Memory B cell (primary cell): Measurements from ENCODE around the gene IL1B.

ENCODE experiments used
- ATAC-seq: fragments of 150-1000 bp; cut with Tn5 transposase; 2 replicates; pipeline ENCODE4 v1.10.0; 2021; ENCODE audit warnings: low read depth, mild to moderate bottlenecking, moderate library complexity
- DNase-seq, 2 donors: peaks; one replicate each; pipeline ENCODE4 v3.0.0; 2022; ENCODE audit warnings: low spot score in 2 of 2
- H3K27ac Mint-ChIP-seq: one replicate; pipeline ENCODE4 v1.8.0; 2022; ENCODE audit warnings: mild to moderate bottlenecking, moderate library complexity, mixed read lengths
- H3K27me3 Mint-ChIP-seq: one replicate; pipeline ENCODE4 v1.8.0; 2022; ENCODE audit warnings: mixed read lengths
- H3K36me3 Mint-ChIP-seq: one replicate; pipeline ENCODE4 v1.8.0; 2022; ENCODE audit warnings: mild to moderate bottlenecking, mixed read lengths
- H3K4me1 Mint-ChIP-seq: one replicate; pipeline ENCODE4 v1.8.0; 2022; ENCODE audit warnings: mixed read lengths
- H3K4me3 Mint-ChIP-seq: one replicate; pipeline ENCODE4 v1.8.0; 2022; ENCODE audit warnings: mild to moderate bottlenecking, moderate library complexity, mixed read lengths
- H3K9me3 Mint-ChIP-seq: one replicate; pipeline ENCODE4 v1.8.0; 2022; ENCODE audit warnings: mixed read lengths

Gene IL1B

GRCh38 chr2:112836695-112837117, at the start of gene IL1B:
IL1B (minus strand) TSS chr2:112836779; CDS start chr2:112836229, 550 bp downstream.
- ATAC-seq (peak; percentile 48), DNase-seq (no peak)
- Mint-ChIP-seq H3K4me3 (peak within 1 kb of the TSS; percentile 7), H3K27me3 (no peaks in the 10 kb centered on the region), H3K36me3 (no peaks in the 10 kb centered on the region), H3K27ac (peak within 1 kb of the TSS; percentile 37), H3K9me3 (no peaks in the 10 kb centered on the region), H3K4me1 (peaks cover 39% of the 10 kb centered on the region)

- no peaks in the 10 kb centered on the region for H3K9me3 Mint-ChIP-seq
Observed at GRCh38 chr2:112886291-112886690, 49.7 kb upstream of the IL1B start.

GRCh38 chr2:112885506-112885902, 48.9 kb upstream of the IL1B start:
- H3K9me3 Mint-ChIP-seq, result no peaks in the 10 kb centered on the region
- H3K27ac Mint-ChIP-seq, result no peak overlapping the region
- no peak overlapping the region for H3K4me3 Mint-ChIP-seq
- no peak for DNase-seq
- H3K27me3 Mint-ChIP-seq, result no peaks in the 10 kb centered on the region
- H3K4me1 Mint-ChIP-seq, result peaks cover 12% of the 10 kb centered on the region
- no peaks in the 10 kb centered on the region for H3K36me3 Mint-ChIP-seq
- ATAC-seq, result no peak

More at GRCh38 chr2:112886291-112886690, 49.7 kb upstream of the IL1B start:
- ATAC-seq (no peak), DNase-seq (no peak)
- peaks cover 4% of the 10 kb centered on the region for H3K4me1 Mint-ChIP-seq
- no peak overlapping the region for H3K27ac Mint-ChIP-seq
- H3K27me3 Mint-ChIP-seq, result no peaks in the 10 kb centered on the region
- no peaks in the 10 kb centered on the region for H3K36me3 Mint-ChIP-seq
- H3K4me3 Mint-ChIP-seq, result no peak overlapping the region

- no peak overlapping the region for H3K4me3 Mint-ChIP-seq
Observed at GRCh38 chr2:112884869-112885505, 48.4 kb upstream of the IL1B start.

GRCh38 chr2:112883669-112884068, 47.1 kb upstream of the IL1B start:
- Mint-ChIP-seq H3K4me1 (peaks cover 26% of the 10 kb centered on the region), H3K27ac (no peak overlapping the region), H3K27me3 (no peaks in the 10 kb centered on the region), H3K4me3 (no peak overlapping the region), H3K36me3 (no peaks in the 10 kb centered on the region), H3K9me3 (no peaks in the 10 kb centered on the region)
- DNase-seq (no peak), ATAC-seq (no peak)

More at GRCh38 chr2:112884869-112885505, 48.4 kb upstream of the IL1B start:
- H3K9me3 Mint-ChIP-seq, result no peaks in the 10 kb centered on the region
- DNase-seq (peak; percentile 70 to 71), ATAC-seq (peak; percentile 84)
- H3K4me1 Mint-ChIP-seq, result peaks cover 17% of the 10 kb centered on the region
- H3K27ac Mint-ChIP-seq, result no peak overlapping the region
- no peaks in the 10 kb centered on the region for H3K27me3 Mint-ChIP-seq
- no peaks in the 10 kb centered on the region for H3K36me3 Mint-ChIP-seq

GRCh38 chr2:112881217-112881985, 44.8 kb upstream of the IL1B start:
- no peak for DNase-seq
- H3K4me1 Mint-ChIP-seq, result peaks cover 26% of the 10 kb centered on the region
- H3K36me3 Mint-ChIP-seq, result no peaks in the 10 kb centered on the region
- H3K27ac Mint-ChIP-seq, result peak overlapping the region; percentile 75
- H3K9me3 Mint-ChIP-seq, result no peaks in the 10 kb centered on the region
- H3K27me3 Mint-ChIP-seq, result no peaks in the 10 kb centered on the region
- H3K4me3 Mint-ChIP-seq, result no peak overlapping the region
- ATAC-seq, result peak; percentile 51

GRCh38 chr2:112880696-112881095, 44.1 kb upstream of the IL1B start:
- Mint-ChIP-seq H3K4me3 (peak overlapping the region; percentile 28), H3K4me1 (peaks cover 26% of the 10 kb centered on the region), H3K36me3 (no peaks in the 10 kb centered on the region), H3K27ac (peak overlapping the region; percentile 75), H3K9me3 (no peaks in the 10 kb centered on the region), H3K27me3 (no peaks in the 10 kb centered on the region)
- no peak for ATAC-seq
- DNase-seq, result no peak

- ATAC-seq, result no peak
- Mint-ChIP-seq H3K27me3 (no peaks in the 10 kb centered on the region), H3K27ac (peak overlapping the region; percentile 75), H3K4me3 (peak overlapping the region; percentile 28), H3K9me3 (no peaks in the 10 kb centered on the region), H3K4me1 (peaks cover 26% of the 10 kb centered on the region), H3K36me3 (no peaks in the 10 kb centered on the region)
- DNase-seq, result no peak
Observed at GRCh38 chr2:112880091-112880531, 43.5 kb upstream of the IL1B start.

- no peak overlapping the region for H3K4me3 Mint-ChIP-seq
- DNase-seq (no peak), ATAC-seq (no peak)
- H3K27ac Mint-ChIP-seq, result peak overlapping the region; percentile 75
- no peaks in the 10 kb centered on the region for H3K9me3 Mint-ChIP-seq
- H3K27me3 Mint-ChIP-seq, result no peaks in the 10 kb centered on the region
- no peaks in the 10 kb centered on the region for H3K36me3 Mint-ChIP-seq
- peaks cover 26% of the 10 kb centered on the region for H3K4me1 Mint-ChIP-seq
Observed at GRCh38 chr2:112879491-112880041, 43.0 kb upstream of the IL1B start.

GRCh38 chr2:112877423-112877822, 40.8 kb upstream of the IL1B start:
- no peak for DNase-seq
- H3K27ac Mint-ChIP-seq, result no peak overlapping the region
- no peaks in the 10 kb centered on the region for H3K27me3 Mint-ChIP-seq
- peaks cover 26% of the 10 kb centered on the region for H3K4me1 Mint-ChIP-seq
- ATAC-seq, result no peak
- no peak overlapping the region for H3K4me3 Mint-ChIP-seq
- no peaks in the 10 kb centered on the region for H3K9me3 Mint-ChIP-seq
- no peaks in the 10 kb centered on the region for H3K36me3 Mint-ChIP-seq

GRCh38 chr2:112876971-112877361, 40.4 kb upstream of the IL1B start:
- Mint-ChIP-seq H3K27me3 (no peaks in the 10 kb centered on the region), H3K4me1 (peaks cover 26% of the 10 kb centered on the region), H3K9me3 (peaks cover 1% of the 10 kb centered on the region), H3K36me3 (no peaks in the 10 kb centered on the region), H3K27ac (no peak overlapping the region), H3K4me3 (no peak overlapping the region)
- DNase-seq (no peak), ATAC-seq (no peak)

- H3K27me3 Mint-ChIP-seq, result no peaks in the 10 kb centered on the region
- no peak overlapping the region for H3K4me3 Mint-ChIP-seq
- ATAC-seq (no peak), DNase-seq (no peak)
- H3K36me3 Mint-ChIP-seq, result no peaks in the 10 kb centered on the region
- no peak overlapping the region for H3K27ac Mint-ChIP-seq
- H3K4me1 Mint-ChIP-seq, result peaks cover 24% of the 10 kb centered on the region
- H3K9me3 Mint-ChIP-seq, result peaks cover 3% of the 10 kb centered on the region
Observed at GRCh38 chr2:112876257-112876970, 39.8 kb upstream of the IL1B start.

GRCh38 chr2:112870841-112871835, 34.6 kb upstream of the IL1B start:
- no peaks in the 10 kb centered on the region for H3K36me3 Mint-ChIP-seq
- H3K9me3 Mint-ChIP-seq, result peaks cover 3% of the 10 kb centered on the region
- DNase-seq, result no peak
- H3K27ac Mint-ChIP-seq, result no peak overlapping the region
- no peaks in the 10 kb centered on the region for H3K4me1 Mint-ChIP-seq
- ATAC-seq, result no peak
- no peak overlapping the region for H3K4me3 Mint-ChIP-seq
- peaks cover 5% of the 10 kb centered on the region for H3K27me3 Mint-ChIP-seq
